ENCODE data around the gene UPK3BL2. TPM values are rescaled to one million over a fixed set of nuclear protein-coding genes. Genes with fewer than 3 reads are reported as not detected.
"Not testable (repeated sequence)": the region's sequence is repeated elsewhere in the genome, so short reads cannot be mapped to it uniquely, and the experiment has no call there.

The UPK3BL2 gene
- total and polyA plus RNA-seq, 2 donors: 15.4 to 15.5 TPM

DNA sequence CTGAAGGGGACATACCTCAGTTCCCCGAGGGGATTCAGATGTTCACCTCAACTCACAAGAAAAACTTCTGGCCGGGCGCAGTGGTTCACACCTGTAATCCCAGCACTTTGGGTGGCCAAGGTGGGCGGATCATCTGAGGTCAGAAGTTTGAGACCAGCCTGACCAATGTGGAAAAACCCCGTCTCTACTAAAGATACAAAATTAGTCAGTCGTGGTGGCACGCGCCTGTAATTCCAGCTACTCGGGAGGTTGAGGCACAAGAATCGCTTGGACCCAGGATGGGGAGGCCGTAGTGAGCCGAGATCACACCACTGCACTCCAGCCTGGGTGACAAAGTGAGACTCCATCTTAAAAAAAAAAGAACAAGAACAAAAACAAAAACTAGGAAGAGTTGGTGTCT is 1.8 kb upstream of the UPK3BL2 start:
- not testable (repeated sequence) for H3K4me3 ChIP-seq (ENCODE audit: low read depth, low read length); H3K27ac ChIP-seq (ENCODE audit: low read depth); H3K36me3 ChIP-seq (ENCODE audit: insufficient read depth); DNase-seq (ENCODE audit: extremely low spot score); H3K4me1 ChIP-seq (ENCODE audit: insufficient read depth)
- 96% methylated on average over 7 of the region's 12 CpGs for WGBS

DNA sequence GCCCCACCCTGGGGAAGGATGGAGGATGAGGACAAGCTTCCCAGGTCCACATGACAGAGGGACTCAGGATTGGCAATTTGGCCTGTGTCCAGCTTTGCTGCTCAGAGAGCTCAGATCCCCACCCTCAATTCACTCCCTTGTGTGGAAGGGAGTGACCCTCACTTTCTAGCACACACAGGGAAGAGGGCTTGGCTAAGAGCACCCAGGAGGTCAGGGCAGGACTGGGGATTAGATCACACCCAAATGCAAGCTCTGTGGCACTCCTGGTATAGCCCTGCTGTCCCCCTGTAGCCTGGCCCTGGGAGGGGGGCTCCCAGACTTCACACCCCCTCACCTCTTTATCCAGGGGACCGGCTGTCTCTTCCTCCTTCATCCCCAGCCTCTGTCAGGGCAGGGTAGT is 876 bp upstream of the UPK3BL2 start:
- no CpG with 5 or more reads among the region's 1 CpG for whole genome bisulfite sequencing
- not testable (repeated sequence) for DNase-seq (ENCODE audit: extremely low spot score); H3K4me1 ChIP-seq (ENCODE audit: insufficient read depth); H3K27ac ChIP-seq (ENCODE audit: low read depth); H3K4me3 ChIP-seq (ENCODE audit: low read depth, low read length); H3K36me3 ChIP-seq (ENCODE audit: insufficient read depth)

DNA sequence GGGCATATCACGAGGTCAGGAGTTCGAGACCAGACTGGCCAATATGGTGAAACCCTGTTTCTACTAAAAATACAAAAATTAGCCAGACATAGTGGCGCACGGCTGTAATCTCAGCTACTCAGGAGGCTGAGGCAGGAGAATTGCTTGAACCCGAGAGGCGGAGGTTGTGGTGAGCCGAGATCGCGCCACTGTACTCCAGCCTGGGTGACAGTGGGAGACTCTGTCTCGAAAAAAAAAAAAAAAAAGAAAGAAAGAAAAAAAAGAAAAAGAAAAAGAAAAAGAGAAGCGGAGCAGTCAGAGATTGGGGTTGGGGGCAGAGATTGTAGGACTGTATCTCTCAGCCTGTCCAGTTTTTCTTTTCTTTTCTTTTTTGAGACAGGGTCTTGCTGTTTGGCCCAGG is 725 bp downstream of the UPK3BL2 start:
- H3K4me3 ChIP-seq (ENCODE audit: low read depth, low read length); DNase-seq (ENCODE audit: extremely low spot score); H3K36me3 ChIP-seq (ENCODE audit: insufficient read depth); H3K27ac ChIP-seq (ENCODE audit: low read depth); H3K4me1 ChIP-seq (ENCODE audit: insufficient read depth): not testable (repeated sequence)
- WGBS: 90% methylated on average over 7 of the region's 11 CpGs

DNA sequence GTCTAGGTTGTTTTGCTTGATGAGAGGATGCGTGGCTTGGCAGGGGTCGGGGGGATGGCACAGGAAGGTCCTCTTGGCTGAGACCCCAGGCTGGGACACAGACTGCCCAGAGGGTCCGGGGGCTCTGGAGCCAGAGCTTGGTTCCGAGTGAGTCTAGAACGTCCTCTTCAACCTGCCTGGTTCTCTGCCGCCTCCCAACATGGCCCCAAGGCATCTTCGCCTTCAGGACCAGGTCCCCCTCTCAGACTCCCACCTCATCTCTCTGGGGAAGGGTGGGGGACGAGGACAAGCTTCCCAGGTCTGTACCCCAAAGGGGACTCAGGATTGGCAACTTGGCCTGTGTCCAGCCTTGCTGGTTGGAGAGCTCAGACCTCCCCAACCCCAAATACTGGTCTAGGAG is 1.4 kb downstream of the UPK3BL2 start:
- H3K36me3 ChIP-seq (ENCODE audit: insufficient read depth): not testable (repeated sequence)

DNA sequence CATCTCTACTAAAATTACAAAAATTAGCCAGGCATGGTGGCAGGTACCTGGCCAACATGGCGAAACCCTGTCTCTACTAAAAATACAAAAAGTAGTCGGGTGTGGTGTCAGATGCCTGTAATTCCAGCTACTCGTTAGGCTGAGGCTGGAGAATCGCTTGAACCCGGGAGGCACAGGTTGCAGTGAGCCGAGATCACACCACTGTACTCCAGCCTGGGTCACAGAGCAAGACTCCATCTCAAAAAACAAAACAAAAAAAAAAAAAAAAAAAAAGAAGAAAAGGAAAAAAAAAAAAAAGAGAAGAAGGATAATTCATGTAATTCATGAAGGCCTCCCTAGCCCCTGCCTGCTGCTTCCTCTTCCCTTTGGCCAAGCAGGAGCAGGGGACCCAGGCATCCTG is 2.9 kb downstream of the UPK3BL2 start:
- H3K36me3 ChIP-seq (ENCODE audit: insufficient read depth); DNase-seq (ENCODE audit: extremely low spot score); H3K4me3 ChIP-seq (ENCODE audit: low read depth, low read length); H3K4me1 ChIP-seq (ENCODE audit: insufficient read depth); H3K27ac ChIP-seq (ENCODE audit: low read depth): not testable (repeated sequence)
- WGBS: 92% methylated on average over 4 of the region's 6 CpGs

More for the DNA sequence above, 1.4 kb downstream of the UPK3BL2 start:
- not testable (repeated sequence) for H3K4me1 ChIP-seq (ENCODE audit: insufficient read depth); DNase-seq (ENCODE audit: extremely low spot score); H3K27ac ChIP-seq (ENCODE audit: low read depth); H3K4me3 ChIP-seq (ENCODE audit: low read depth, low read length)
- 94% methylated on average over 5 of the region's 8 CpGs for WGBS

DNA sequence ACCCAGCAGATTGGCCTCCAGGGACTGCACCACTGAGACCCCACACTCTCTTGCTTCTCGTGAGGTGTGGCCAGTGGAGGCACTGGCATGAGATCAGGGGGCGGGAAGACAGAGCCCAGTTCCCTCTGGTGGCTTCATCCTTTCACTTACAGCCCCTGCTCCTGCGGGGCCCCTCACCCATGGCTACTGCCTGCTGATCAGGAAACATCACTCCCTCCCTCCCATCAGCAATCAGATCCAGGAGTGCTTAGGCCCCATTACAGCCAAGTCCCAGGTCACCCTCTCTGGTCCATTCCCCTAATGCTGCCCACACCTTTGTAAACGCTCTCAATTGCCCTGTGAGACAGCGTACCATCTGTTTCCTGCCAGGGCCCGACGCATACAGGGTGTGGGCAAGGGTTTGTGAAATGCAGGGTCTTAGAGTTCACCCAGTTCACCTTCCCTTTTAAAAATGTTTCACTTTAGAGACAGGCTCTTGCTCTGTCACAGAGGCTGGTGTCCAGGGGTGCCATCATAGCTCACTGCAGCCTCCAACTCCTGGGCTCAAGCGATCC is 8.4 kb downstream of the UPK3BL2 start:
- H3K36me3 ChIP-seq (ENCODE audit: insufficient read depth); DNase-seq (ENCODE audit: extremely low spot score); H3K4me3 ChIP-seq (ENCODE audit: low read depth, low read length); H3K27ac ChIP-seq (ENCODE audit: low read depth); H3K4me1 ChIP-seq (ENCODE audit: insufficient read depth): not testable (repeated sequence)
- 59% methylated on average over 4 of the region's 8 CpGs for WGBS

DNA sequence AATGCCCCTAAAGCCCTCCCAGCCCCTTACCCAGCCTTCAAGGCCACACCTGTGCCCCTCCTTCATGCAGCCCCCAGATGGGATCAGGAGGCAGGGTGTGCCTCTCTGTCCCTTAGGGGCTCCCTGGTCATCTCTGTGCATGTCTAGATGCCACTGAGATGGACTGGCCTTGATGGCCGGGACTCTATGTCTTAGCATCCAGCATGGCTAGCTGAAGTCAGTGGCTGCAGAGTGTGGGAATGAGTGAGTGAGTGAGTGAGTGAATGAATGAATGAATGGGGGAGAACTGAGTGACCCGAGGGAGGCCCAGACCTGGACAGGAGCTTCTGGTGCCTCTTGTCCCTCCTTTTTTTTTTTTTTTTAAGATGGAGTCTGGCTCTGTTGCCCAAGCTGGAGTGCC is 11.4 kb downstream of the UPK3BL2 start:
- H3K36me3 ChIP-seq (ENCODE audit: insufficient read depth); H3K4me3 ChIP-seq (ENCODE audit: low read depth, low read length); DNase-seq (ENCODE audit: extremely low spot score); H3K27ac ChIP-seq (ENCODE audit: low read depth); H3K4me1 ChIP-seq (ENCODE audit: insufficient read depth): not testable (repeated sequence)
- 89% methylated on average over 2 of the region's 2 CpGs for WGBS

DNA sequence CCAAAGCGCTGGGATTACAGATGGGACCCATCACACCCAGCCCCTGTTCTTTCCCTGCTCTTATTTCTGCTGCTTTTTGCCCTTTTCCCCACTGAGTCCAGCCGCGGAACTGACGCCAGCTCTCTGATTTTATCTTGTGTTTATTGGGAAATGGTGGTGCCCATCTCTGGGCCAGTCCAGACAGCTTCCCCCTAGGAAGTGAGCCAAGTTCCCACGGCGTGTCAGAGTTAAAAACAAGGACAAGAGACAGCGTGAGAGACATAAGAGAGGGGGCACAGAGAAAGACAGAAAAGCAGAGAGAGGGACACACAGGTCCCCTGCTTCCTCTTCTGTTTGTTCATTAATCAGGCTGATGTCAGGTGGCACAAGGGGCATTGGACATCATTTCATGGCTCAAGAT is 11.9 kb downstream of the UPK3BL2 start:
- WGBS: no CpG with 5 or more reads among the region's 7 CpGs
- not testable (repeated sequence) for DNase-seq (ENCODE audit: extremely low spot score)

DNA sequence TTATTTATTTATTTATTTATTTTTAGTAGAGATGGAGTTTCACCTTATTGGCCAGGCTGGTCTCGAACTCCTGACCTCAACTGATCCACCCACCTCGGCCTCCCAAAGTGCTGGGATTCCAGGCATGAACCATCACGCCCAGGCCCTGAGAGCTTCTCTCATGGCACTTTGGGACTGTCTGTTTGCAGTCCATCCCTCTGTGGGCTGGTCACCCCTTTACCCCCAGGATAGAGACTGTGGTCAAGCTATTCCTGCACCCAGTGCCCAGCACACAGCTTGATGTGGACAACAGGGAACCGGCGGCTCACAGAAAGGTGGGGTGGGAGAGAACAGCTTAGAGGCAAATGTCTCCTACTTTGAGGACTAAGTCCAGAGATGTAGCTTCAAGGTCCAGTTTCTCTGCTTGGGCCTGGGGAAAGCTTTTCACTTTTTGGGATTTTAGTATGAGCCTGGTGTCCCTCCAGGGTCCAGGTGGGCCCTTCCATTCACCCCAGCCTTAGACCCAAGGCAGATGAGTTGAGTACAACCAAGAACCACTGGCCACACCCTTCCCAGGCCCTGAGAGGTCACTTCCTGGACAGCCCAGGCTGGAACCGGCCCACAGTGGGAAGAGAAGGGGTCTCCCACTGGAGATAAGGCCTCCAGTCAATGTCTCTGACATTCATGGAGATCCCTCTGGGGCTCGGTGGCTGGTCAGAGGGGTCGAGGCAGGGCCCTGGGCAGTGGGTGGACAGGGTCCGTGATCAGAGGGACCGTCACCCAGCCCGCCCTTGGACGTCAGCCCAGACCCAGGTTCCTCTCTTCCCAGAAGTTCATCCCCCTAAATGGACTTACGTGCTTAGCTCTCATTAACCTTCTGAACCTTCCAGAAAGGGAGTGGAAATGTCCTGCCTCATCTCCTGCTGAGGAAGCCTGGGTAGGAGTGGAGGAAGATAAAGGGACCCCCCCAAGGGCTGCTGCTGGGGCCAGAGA is 15.4 kb downstream of the UPK3BL2 start:
- 98% methylated on average over 3 of the region's 13 CpGs for WGBS
- DNase-seq (ENCODE audit: extremely low spot score); H3K36me3 ChIP-seq (ENCODE audit: insufficient read depth); H3K4me3 ChIP-seq (ENCODE audit: low read depth, low read length); H3K4me1 ChIP-seq (ENCODE audit: insufficient read depth); H3K27ac ChIP-seq (ENCODE audit: low read depth): not testable (repeated sequence)

More for the DNA sequence above, 11.9 kb downstream of the UPK3BL2 start:
- not testable (repeated sequence) for H3K36me3 ChIP-seq (ENCODE audit: insufficient read depth); H3K27ac ChIP-seq (ENCODE audit: low read depth); H3K4me3 ChIP-seq (ENCODE audit: low read depth, low read length); H3K4me1 ChIP-seq (ENCODE audit: insufficient read depth)

DNA sequence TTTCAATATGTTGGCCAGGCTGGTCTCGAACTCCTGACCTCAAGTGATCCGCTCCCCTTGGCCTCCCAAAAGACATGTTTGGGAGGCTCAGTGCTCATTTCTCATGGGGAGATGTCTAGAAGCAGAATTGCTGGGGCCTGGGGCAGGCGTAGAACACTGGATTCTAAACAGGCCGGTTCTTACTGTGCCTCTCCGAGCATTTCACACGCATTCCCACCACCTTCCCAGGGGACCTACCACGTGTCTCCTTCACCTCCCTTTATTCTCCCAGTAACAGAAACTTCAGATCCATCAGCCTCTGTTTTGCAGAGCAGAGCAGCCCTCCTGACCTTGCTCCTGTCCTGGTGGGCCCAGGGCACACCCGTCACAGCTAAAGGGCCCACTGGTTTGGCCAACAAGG is 16.3 kb downstream of the UPK3BL2 start:
- not testable (repeated sequence) for H3K4me3 ChIP-seq (ENCODE audit: low read depth, low read length); H3K4me1 ChIP-seq (ENCODE audit: insufficient read depth); H3K27ac ChIP-seq (ENCODE audit: low read depth); H3K36me3 ChIP-seq (ENCODE audit: insufficient read depth); DNase-seq (ENCODE audit: extremely low spot score)
- 76% methylated on average over 1 of the region's 8 CpGs for WGBS

DNA sequence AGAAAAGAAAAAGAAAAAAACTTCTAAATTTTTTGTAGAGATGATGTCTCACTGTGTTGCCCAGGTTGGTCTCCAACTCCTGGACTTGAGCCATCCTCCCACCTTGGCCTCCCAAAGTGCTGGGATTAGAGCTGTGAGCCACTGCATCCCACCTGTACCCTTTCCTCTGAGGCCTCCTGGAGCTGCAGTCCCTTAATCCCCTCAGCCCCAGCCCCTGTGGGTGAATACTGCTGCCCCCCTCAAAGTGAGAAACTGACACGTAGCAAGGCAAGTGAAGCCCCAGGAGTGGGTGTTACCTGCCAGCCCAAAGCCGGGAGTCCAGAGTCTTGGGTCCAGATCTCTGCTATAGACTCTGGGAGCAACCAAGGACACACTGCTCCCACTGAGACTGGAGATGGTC is 18.7 kb downstream of the UPK3BL2 start:
- DNase-seq (ENCODE audit: extremely low spot score); H3K27ac ChIP-seq (ENCODE audit: low read depth); H3K4me1 ChIP-seq (ENCODE audit: insufficient read depth); H3K4me3 ChIP-seq (ENCODE audit: low read depth, low read length); H3K36me3 ChIP-seq (ENCODE audit: insufficient read depth): not testable (repeated sequence)
- 71% methylated on average over 1 of the region's 2 CpGs for WGBS

DNA sequence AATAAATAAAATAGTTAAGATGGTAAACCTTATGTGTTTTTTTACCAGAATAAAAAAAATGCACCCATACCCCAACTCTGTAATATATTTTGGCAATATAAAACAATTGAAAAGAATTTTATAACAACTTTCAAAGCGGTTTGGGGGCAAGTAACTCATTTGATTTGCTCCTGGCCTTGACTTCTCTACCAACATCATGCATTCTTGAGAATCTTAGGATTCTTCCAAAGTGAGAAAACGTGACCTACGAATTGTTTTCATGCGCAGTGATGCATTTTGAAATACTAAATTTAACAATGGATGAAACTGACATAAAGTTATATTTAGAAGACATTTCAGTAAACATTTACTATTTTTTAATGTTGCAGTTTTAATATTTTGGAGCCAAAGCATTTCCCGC is 22.7 kb downstream of the UPK3BL2 start:
- not testable (repeated sequence) for H3K27ac ChIP-seq (ENCODE audit: low read depth); H3K4me1 ChIP-seq (ENCODE audit: insufficient read depth); H3K4me3 ChIP-seq (ENCODE audit: low read depth, low read length); DNase-seq (ENCODE audit: extremely low spot score); H3K36me3 ChIP-seq (ENCODE audit: insufficient read depth)
- WGBS: 87% methylated on average over 4 of the region's 5 CpGs

DNA sequence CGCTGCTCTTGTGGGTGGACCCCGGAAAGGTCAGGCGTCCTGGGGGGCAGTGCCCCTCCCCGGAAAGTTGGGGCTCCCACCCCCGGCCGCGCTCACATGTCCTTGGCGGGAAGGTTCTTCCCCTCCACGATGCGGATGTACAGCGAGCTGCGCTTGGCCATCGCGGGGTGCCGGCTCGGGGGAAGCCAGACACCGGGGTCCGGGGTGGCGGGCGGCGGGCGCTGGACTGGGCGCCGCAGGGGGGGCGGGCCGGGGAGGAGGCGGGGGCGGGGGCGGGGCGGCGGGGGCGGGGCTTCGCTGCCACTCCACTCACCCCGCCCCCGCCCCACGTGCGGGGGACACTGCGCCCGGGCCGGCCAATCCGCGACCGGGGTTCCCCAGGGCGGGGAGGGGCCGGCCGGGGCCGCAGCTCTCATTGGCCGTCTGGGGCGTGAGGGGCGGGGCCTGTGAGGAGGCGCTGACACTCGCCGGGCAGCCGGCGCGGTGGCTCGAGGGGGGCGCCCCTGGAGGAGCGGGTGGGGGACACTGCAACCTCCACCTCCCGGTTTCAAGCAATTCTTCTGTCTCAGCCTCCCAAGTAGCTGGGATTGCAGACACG is 25.8 kb downstream of the UPK3BL2 start, which contains the start of gene RASA4B:
TSS of gene RASA4B (minus strand) at position 228 of the 598 bp plus-strand sequence. CDS start at position 161, 67 bp downstream.
- H3K4me1 ChIP-seq (ENCODE audit: insufficient read depth); DNase-seq (ENCODE audit: extremely low spot score); H3K36me3 ChIP-seq (ENCODE audit: insufficient read depth); H3K27ac ChIP-seq (ENCODE audit: low read depth); H3K4me3 ChIP-seq (ENCODE audit: low read depth, low read length): not testable (repeated sequence)
- WGBS: under 1% methylated on average over 19 of the region's 61 CpGs

DNA sequence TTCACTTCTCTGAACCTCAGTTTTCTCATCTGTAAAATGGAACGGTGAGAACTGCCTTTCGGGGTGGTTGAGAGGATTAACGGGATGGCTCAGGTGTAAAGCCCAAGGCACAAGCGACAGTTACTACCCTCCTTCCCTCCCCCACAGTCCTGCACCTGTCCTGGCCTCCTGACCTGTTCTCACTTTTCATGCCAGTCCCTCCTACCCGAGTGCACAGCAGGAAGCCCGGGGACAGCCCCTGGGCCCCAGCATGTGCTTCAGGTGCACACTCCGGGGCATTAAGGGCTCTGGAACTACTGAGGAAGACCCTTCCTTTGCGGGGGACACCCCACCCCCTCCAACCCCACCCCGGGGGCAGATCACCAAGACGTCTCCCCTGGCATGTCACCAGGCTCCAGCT is 26.5 kb downstream of the UPK3BL2 start:
- DNase-seq (ENCODE audit: extremely low spot score); H3K4me1 ChIP-seq (ENCODE audit: insufficient read depth); H3K27ac ChIP-seq (ENCODE audit: low read depth); H3K36me3 ChIP-seq (ENCODE audit: insufficient read depth); H3K4me3 ChIP-seq (ENCODE audit: low read depth, low read length): not testable (repeated sequence)
- no CpG with 5 or more reads among the region's 10 CpGs for WGBS

Data from urinary bladder (tissue), 4 donors.